Esophagus squamous epithelium (tissue), 5 donors: ENCODE results near the gene MRGPRD. TPM values are rescaled to one million over a fixed set of nuclear protein-coding genes. Genes with fewer than 3 reads are reported as not detected.

Experiments used
- DNase-seq: peaks from one replicate; lab custom pipeline; 2025; lab: John Stamatoyannopoulos, UW
- H3K27ac ChIP-seq, 4 donors: fragments of 200-600 bp; sonication (generic); one replicate each; pipeline ENCODE4 v1.5.1; 2016 to 2019; ENCODE audit warnings: mild to moderate bottlenecking in 1 of 4
- H3K27me3 ChIP-seq, 4 donors: fragments of 200-600 bp; sonication (generic); 1 replicate in 3 of 4; 2 replicates in 1 of 4; pipeline versions ENCODE4 v1.5.1 to v1.6.0; 2017 to 2021; ENCODE audit warnings: antibody characterized with exemption in 1 of 4
- H3K36me3 ChIP-seq, 3 donors: fragments of 200-600 bp; sonication (generic); one replicate each; pipeline ENCODE4 v1.5.1; 2016 to 2019
- H3K4me1 ChIP-seq, 3 donors: fragments of 200-600 bp; sonication (generic); one replicate each; pipeline ENCODE4 v1.5.1; 2017 to 2019
- H3K4me3 ChIP-seq, 4 donors: fragments of 200-600 bp; sonication (generic); 1 replicate in 3 of 4; 2 replicates in 1 of 4; pipeline ENCODE4 v1.5.1; 2016 to 2019; ENCODE audit warnings: mild to moderate bottlenecking in 2 of 4, moderate library complexity in 1 of 4
- H3K9me3 ChIP-seq, 3 donors: fragments of 200-600 bp; sonication (generic); one replicate each; pipeline ENCODE4 v1.5.1; 2016 to 2019
- CTCF ChIP-seq, 6 experiments: fragments of 450-650 bp in 4 of 6; fragments of 200-600 bp in 2 of 6; sonication (generic) in 2 of 6; IDR thresholded peaks; one replicate each; pipeline ENCODE4 v1.5.1; 2016 to 2019; ENCODE audit warnings: antibody characterized with exemption in 6 of 6, mild to moderate bottlenecking in 4 of 6, moderate library complexity in 4 of 6
- POLR2A ChIP-seq, 4 donors: fragments of 450-650 bp; IDR thresholded peaks; one replicate each; pipeline ENCODE4 v1.6.1; 2017; ENCODE audit warnings: antibody characterized with exemption in 4 of 4, mild to moderate bottlenecking in 4 of 4, moderate library complexity in 3 of 4
- WGBS, 2 donors: methylation state at CpG; one replicate each; pipeline ENCODE4 v1.1.5; 2018; 5-methylcytosine and 5-hydroxymethylcytosine counted together
- intact Hi-C: fragments of 100-400 bp; cut with DNase I; formaldehyde crosslinking; loops from one replicate; pipeline ENCODE4 v1.15.0; 2022
- total RNA-seq, 4 donors: library from RNA; depleted of rRNA; stranded (reverse); fragments of >200 nt; gene quantifications; one replicate each; pipeline ENCODE4 v1.1.0, GENCODE V29; 2016
- donor health status: DM: yes; HTN: yes; CAD: no.

Gene MRGPRD
- total RNA-seq, 4 donors from 2014 or later = not detected

- Histone ChIP-seq H3K27ac (no peak overlapping the region), H3K4me3 (no peak overlapping the region), H3K4me1 (no peaks in the 10 kb centered on the region), H3K36me3 (peaks cover 32 to 100% (median 44%) of the 10 kb centered on the region in 3 donors), H3K9me3 (no peaks in the 10 kb centered on the region), H3K27me3 (no peaks in the 10 kb centered on the region)
- no peak for TF ChIP-seq CTCF (IDR thresholded peaks at IDR 0.05)
- no peak for TF ChIP-seq POLR2A (IDR thresholded peaks at IDR 0.05)
- intact Hi-C loops = no loop called here
- WGBS, 2 donors = 93 to 96% methylated on average over 8 to 19 of the region's 29 CpGs
- no peak for DNase-seq
Observed at GRCh38 chr11:68935516-68936357, 45.0 kb downstream of the MRGPRD start.

- Histone ChIP-seq H3K27ac (no peak overlapping the region), H3K27me3 (no peaks in the 10 kb centered on the region), H3K4me3 (no peak overlapping the region), H3K9me3 (no peaks in the 10 kb centered on the region), H3K4me1 (no peaks in the 10 kb centered on the region), H3K36me3 (peaks cover 39 to 100% (median 44%) of the 10 kb centered on the region in 3 donors)
- 95% methylated on average over 13 of the region's 15 CpGs; no CpG with 5 or more reads in 1 of the 2 donors for WGBS, 2 donors
- no peak for TF ChIP-seq CTCF (IDR thresholded peaks at IDR 0.05)
- no peak for TF ChIP-seq POLR2A (IDR thresholded peaks at IDR 0.05)
- intact Hi-C loops = no loop called here
- no peak for DNase-seq
Observed at GRCh38 chr11:68935066-68935465, 45.7 kb downstream of the MRGPRD start.

GRCh38 chr11:68934666-68935065 is 46.1 kb downstream of the MRGPRD start:
- Histone ChIP-seq H3K27ac (no peak overlapping the region), H3K4me1 (no peaks in the 10 kb centered on the region), H3K9me3 (no peaks in the 10 kb centered on the region), H3K4me3 (no peak overlapping the region), H3K27me3 (no peaks in the 10 kb centered on the region), H3K36me3 (peaks cover 43 to 100% (median 44%) of the 10 kb centered on the region in 3 donors)
- 83% methylated on average over 1 of the region's 13 CpGs; no CpG with 5 or more reads in 1 of the 2 donors for WGBS, 2 donors
- TF ChIP-seq POLR2A (IDR thresholded peaks at IDR 0.05) (no peak), CTCF (IDR thresholded peaks at IDR 0.05) (no peak)
- intact Hi-C loops = no loop called here
- DNase-seq = no peak

GRCh38 chr11:68934321-68934645 is 46.5 kb downstream of the MRGPRD start:
- H3K4me3 ChIP-seq = no peak overlapping the region
- DNase-seq = no peak
- H3K27ac ChIP-seq = no peak overlapping the region
- H3K9me3 ChIP-seq = no peaks in the 10 kb centered on the region
- H3K4me1 ChIP-seq = no peaks in the 10 kb centered on the region
- intact Hi-C loops = no loop called here
- H3K27me3 ChIP-seq = no peaks in the 10 kb centered on the region
- H3K36me3 ChIP-seq = peaks cover 47 to 100% (median 48%) of the 10 kb centered on the region in 3 donors
- 89 to 92% methylated on average over 12 of the region's 12 CpGs for WGBS, 2 donors
- no peak for TF ChIP-seq POLR2A (IDR thresholded peaks at IDR 0.05)
- TF ChIP-seq CTCF (IDR thresholded peaks at IDR 0.05) = no peak

GRCh38 chr11:68933605-68934320 is 47.0 kb downstream of the MRGPRD start:
- no peak for TF ChIP-seq POLR2A (IDR thresholded peaks at IDR 0.05)
- no peak for TF ChIP-seq CTCF (IDR thresholded peaks at IDR 0.05)
- DNase-seq = no peak

More at GRCh38 chr11:68933605-68934320, 47.0 kb downstream of the MRGPRD start:
- intact Hi-C loops = no loop called here
- no peaks in the 10 kb centered on the region for H3K27me3 ChIP-seq
- no peaks in the 10 kb centered on the region for H3K9me3 ChIP-seq
- H3K36me3 ChIP-seq = peaks cover 47 to 100% (median 53%) of the 10 kb centered on the region in 3 donors
- H3K4me1 ChIP-seq = no peaks in the 10 kb centered on the region
- 80 to 83% methylated on average over 4 to 10 of the region's 17 CpGs for WGBS, 2 donors
- no peak overlapping the region for H3K4me3 ChIP-seq
- no peak overlapping the region for H3K27ac ChIP-seq
